ENCODE data around the gene GRAMD2B.
"Not testable (repeated sequence)": the region's sequence is repeated elsewhere in the genome, so short reads cannot be mapped to it uniquely, and the experiment has no call there.

GRAMD2B gene

DNA sequence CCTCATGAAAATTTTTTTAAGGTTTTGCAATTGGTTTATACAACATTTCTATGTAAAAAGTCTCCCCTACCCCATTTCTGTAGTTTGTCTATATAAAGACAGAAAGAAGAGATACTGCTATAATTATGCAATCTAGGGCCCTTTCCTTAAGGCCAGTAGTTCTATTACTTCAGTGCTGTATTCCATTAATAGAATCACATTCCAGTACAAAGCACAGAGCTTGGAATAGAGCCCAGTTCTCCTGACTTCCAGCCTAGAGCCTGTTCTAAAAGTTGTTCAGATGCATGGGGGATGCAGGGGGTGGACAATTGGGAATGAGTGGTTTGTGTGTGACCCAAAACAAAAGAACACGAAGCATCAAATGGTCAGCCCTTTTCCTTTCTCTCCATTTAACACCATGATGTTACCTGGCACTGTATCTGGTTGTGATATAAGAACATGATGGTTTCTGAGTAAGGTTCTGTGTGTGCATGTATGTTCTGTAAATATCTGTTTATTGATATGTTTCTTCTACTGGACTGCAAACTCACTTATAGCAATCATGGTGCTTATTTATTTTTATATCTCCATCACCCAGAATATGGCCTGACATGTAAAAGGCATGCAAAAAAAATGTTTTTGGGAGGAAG, 8.2 kb upstream of the GRAMD2B start:
- DNase-seq = no peak

DNA sequence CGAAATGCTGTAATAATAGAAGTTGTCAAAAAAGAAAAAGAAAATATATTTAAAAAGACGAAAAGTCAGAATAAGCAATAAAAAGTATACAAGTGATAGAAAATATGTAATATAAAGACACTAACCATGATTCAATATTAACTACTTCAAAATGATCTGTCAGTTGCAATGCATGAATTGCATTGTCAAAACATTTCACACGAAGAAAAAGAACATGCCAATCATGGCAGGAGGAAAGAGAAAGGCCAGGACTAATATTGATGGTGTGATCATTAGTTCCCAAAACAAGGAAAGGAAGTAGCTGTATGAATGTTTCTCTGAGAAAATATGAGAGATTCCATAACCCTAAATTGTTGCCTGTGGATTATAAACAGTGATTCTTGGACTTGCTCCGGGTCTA, 7.4 kb upstream of the GRAMD2B start:
- no peak for DNase-seq

DNA sequence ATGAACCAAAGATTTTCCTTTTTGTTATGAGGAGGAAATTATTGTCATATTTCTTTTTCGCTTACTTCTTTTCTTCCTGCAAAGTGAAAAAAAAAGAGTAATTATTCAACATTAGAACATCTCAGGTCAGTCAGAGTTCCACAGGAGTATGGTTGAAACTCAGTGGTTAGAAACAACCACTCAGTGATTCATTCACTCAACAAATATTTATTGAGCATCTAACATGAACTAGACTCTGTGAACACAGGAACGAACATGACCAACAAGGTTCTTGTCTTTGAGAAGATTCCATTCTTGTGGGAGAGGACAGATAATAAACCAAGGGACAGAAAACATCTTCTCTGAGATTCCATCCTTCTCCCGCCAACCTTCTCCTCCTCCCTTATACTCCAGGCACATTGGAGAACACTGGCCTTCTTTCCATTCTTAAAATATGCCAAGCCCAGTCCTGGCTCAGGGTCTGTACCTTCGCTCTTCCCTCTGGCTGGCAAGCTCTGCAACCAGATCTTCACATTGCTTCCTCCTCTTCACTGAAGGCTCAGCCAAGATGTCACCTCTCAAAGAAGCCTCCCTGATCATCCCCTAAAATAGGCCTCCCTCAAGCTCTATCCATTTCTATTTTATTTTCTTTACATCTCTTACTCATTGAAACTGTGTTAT, 6.8 kb upstream of the GRAMD2B start:
- DNase-seq = no peak

DNA sequence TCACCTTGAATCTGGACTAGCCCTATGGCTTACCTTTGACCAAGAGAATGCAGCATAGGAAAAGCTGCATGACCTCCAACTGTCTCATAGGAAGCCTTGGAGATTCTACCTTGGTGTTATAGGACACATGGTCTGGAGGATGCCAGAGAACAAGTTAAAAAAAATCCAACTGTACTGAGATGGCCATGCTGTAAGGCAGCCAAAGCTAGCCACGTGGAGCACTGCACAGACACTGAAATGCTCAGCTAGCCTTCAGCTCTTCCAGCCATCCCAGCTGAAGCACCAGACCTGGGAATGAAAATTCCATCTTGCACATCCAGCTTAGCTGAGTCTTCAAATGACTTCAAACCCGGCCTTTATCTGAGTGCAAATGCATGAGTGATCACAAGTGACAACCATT, 6.0 kb upstream of the GRAMD2B start:
- DNase-seq = no peak

DNA sequence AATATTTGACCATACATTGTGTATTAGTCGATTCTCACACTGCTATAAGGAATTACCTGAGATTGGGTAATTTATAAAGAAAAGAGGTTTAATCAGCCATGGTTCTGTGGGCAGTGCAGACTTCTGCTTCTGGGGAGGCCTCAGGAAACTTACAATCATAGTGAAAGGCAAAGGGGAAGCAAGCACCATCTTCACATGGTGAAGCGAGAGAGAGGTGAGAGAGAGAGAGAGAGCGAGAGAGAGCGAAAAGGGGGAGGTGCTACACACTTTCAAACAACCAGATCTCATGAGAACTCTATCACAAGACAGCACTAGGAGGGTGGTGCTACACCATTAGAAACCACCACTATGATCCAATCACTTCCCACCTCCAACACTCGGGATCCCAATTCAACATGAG, 4.1 kb upstream of the GRAMD2B start:
- no peak for DNase-seq

DNA sequence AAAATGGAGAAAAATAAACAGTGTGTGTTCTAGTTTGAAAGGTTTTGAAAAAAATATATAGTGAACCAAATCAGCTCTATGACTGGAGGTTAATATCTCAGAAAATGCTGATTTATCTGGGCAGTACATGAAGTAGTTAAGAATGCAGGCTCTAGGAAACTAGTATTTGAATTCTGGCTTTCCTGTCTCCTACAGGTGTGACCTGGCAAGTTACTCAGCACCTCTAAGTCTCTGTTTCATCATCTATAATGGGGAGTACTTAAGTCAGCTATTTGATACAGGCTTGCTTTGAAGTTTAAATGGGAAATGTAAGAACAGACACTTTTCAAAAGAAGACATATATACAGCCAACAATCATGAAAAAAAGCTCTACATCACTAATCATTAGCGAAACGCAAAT, 5.2 kb downstream of the GRAMD2B start:
- no peak for DNase-seq

DNA sequence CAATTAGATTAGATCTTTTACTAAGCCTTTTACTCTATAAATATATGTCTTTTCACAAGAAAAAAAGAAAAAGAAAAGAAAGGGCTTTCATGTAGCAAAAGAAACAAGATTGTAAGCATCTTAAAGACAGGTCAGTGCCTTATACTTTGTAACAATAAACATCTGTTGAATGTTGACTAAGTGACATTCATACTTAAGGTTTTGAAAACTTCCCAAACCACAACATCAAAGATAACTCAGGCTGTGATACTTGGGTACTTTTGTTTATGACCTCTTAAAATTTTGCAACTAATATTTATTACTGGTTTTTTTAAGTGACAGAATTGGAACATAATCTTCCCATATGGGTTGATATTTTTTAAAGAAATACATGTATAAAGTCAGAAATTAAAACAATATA, 7.4 kb downstream of the GRAMD2B start:
- no peak for DNase-seq

DNA sequence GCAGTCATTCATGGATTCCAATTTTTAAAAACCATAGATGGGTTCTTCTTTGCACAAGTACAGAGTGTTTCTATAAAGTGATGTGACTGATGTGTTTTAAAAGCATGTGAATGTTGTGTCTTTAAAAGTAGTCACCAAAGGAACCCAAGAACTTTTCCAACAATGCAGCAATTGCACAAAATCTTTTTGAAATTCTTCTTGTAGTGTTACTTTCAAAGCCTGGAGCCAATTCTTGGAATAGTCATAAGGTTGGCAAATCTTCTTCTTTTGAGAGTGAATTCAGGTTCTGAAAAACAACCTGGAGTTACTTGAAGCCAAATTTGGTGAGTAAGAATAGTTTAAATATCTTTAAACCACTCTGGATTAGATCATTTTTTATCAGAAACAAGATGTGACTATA, 10.5 kb downstream of the GRAMD2B start:
- DNase-seq = no peak

DNA sequence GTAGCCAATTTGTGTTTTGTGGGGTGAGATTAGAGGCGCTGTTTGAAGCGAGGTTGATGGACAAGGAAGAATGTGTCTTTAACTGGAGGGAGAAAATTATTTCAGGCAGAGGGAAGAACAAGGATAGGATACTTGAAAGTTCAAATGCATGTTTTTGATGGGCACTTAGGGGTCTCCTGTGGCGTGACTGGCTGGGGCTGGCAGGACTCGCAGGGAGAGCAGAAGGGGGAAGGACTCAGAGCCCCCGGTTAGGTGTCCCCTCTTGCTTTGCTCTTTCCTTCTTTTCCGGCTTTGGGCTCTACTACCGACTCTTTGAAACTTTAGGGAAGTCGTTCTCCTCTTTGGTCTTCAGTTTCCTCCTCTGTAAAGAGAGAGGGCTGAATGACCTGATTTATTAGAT, 12.1 kb downstream of the GRAMD2B start:
- no peak for DNase-seq

DNA sequence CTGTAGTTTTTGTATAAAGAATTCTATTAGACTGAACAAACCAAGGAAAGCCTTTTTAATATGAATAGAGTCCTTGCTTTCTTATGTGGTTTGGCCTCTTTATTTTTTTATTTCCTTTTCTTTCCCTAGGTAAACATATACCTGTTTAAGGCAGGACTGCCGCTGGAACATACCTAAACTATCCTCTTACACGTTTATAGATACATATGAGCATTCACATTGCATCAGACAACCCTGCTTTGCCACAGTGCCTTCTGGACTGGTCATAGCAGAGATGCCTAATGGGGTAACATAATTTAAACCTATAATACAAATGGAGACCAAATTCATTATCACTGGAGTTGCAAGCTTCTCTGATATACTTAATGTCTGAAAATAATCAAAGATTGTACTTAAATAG, 12.5 kb downstream of the GRAMD2B start:
- DNase-seq = no peak

DNA sequence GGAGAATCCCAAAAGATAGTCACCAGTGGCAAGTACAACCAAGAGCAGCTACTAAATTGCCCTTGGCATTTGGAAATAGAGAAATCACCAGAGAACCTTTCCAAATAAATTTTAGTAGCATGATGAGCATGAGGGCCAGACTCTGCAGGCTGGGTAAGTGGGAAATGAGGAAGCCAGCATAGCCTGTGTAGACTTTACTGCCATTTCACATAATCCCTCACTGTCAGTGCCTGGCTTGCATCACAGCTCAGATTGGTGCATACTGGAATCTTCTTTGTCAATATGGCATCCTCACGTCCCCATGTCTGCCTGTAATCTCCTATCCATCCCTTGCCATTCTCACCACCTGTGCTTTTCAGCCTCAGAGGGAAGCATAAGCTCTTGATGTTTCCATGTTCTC, 14.5 kb downstream of the GRAMD2B start:
- DNase-seq = no peak

DNA sequence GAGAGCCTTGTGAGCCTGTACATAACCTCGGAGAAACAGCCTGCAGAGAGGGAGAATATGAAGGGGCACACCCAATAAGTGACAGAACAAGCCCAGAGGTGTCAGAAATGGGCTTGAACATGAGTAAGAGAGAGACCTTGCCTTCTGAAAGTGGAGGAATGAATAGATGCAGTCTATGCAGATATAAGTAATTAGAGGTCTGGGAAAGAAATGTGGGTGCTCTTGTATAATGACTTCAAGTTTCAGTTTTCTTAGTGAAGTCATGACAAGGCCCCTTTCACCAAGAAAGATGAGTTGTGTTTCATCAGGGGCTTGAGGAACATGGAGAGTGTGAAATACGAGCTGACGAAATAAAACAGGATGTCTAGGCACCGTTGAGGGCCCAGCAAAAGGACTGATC, 15.1 kb downstream of the GRAMD2B start:
- no peak for DNase-seq

DNA sequence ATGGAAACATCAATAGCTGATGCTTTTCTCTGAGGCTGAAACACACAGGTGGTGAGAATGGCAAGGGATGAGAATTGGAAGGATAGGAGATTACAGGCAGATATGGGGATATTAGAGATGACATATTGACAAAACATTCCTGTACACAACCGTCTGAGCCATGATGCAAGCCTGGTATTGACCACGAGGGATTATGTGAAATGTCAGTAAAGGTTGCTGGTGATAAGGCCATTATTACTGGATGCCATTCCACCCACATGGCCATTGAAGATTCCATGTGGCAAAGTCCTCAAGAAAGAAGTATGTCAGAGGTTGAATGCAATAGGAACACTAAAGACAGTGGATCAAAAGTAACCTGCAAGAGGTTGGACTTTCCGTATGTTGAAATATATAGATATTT, 15.7 kb downstream of the GRAMD2B start:
- no peak for DNase-seq

DNA sequence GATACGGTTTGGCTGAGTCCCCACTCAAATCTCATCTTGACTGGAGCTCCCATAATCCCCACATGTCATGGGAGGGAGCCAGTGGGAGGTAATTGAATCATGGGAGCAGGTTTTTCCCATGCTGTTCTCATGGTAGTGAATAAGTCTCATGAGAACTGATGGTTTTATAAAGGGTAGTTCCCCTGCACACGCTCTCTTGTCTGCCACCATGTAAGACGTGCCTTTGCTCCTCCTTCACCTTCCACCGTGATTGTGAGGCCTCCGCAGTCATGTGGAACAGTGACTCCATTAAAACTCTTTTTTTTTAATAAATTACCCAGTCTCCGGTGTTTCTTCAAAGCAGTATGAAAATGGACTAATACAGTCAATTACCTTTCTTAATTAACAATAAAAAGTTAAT, 16.5 kb downstream of the GRAMD2B start:
- DNase-seq = not testable (repeated sequence)

DNA sequence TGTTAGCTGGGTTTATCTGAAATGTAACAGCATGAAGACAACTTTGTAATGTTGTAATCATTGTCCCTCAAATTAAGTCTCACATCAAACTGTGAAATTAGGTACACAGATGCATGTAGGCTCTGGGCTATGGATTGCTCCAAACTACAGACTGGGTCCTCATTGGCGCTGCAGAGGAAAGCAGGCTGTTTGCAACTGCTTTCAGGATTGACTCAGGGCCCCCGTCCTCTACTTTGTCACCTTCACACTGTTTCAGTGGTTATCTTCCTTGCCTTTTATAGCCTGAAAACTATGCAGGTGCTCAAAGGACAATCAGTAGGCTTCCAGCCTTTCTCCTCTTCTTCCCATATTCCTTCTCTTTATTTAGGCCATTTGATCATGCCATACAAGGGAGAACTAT, 18.0 kb downstream of the GRAMD2B start:
- no peak for DNase-seq

DNA sequence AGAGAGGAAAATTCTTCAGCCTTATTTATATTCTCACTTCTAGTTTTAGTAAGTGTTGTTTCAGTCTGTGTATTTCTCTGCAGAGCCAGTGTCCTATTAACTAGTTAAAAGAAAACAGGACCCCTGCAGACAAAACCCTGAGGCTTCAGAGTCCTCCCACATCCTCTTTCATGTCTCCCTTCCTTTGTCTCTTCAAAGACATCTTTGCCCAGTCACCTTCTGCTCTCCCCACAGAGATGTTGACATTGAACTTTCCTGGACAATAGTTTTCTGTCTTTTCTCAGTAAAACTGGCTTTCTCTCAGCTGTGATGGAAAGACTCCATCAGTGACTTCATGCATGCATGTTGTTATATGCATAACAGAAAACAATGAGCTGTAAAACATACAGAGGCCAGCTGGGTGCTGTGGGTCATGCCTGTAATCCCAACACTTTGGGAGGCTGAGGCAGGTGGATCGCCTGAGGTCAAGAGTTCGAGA, 20.2 kb downstream of the GRAMD2B start:
- no peak for DNase-seq

DNA sequence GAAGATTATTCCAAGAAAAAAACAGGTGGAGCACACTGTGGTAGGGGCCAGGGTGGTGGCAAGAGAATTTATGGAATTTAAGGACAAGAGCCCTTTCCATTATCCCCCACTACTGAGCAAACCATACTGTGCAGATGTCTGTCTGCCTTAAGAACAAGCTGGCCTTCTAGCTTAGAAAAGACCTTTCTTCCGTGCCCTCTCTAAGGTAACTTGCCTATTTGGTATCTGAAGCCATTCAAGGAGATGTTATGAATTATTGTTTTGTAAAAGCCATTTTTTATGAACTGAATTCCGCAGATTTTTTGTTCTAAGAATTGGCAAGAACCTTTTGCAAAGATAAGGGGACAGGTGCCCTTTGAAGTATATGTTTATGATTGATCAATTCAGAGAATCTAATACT, 20.9 kb downstream of the GRAMD2B start:
- no peak for DNase-seq

DNA sequence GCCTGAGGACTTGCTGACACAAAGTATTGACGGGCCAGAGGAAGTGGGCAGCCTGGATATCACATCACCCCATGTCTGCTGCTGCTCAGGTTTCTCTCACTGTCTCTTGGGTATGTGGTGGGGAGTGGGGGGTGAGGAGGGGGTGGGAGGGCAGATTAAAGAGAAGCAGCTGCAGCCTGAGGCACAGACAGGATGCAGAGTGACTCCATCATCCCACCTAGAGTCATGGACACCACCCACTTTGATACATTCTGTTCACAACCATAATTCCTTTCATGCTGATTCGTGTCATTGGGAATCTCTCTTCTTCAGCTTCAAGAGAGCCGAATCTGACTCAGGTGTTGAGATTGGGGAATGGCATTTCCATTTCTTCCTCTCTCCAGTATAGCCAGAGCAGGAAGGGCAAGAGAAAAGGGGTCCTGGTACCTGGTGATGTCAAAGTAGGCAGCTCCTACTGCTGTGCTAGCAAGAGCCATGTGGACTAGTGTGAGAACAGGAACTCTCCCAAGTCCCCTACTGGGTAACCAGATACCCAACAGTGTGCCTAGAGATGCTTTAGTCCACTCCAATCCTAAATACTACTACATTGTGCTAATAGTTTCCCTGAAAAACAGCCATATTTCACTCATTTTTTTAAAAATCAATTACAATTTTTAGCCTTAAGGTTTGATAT, 22.4 kb downstream of the GRAMD2B start:
- DNase-seq = no peak

DNA sequence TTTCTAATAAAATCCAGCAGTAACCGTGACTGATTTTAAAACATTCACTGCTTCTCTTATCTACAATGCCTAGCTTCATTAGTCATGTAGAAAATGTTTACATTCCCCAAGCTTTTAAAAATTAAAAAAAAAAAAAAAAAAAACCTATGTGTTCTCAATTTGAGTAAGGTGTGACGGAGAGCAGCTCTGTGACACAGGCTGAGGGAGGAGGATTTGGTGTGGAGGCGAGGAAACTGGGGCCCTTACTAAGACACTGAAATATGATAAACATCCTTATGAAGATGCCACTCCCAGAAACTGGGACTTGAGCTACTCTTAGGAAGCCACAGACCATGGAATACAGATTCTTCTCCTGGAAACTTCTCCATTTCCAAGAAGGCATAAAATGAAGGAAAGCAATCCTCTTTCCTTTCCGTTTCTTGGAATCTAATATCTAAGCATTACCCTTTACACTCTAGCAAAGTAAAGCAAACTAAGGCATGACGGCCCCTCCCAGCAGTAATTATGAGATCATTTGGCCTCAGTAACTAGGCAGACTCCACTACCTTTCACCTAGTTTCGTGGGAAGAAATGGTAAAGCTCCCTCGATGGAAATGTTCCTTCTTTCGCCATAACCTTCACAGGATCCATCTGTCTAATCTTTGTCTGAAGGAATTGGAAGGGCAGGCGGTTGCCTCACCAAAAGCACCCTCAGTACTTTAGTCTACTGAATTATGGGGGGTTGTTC, 23.5 kb downstream of the GRAMD2B start:
- DNase-seq = no peak

DNA sequence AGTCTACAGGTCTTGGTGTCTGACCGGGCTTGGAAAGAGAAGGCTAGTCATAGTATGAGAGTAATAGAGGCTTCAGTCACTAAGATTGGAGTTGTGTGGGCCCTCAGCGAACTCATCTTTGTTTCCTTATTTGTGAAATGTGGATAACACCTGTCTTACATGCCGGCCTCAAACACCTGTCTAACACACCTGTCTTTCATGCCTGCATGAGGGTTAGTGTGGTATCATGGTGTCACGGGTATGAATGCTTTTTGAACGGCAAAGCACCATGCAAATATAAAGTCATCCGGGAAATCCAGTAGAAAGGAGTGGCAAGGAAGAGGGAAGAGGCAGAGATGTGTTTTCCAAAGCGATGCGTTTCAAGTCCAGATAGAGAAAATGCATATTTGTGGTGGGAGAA, 25.5 kb downstream of the GRAMD2B start:
- DNase-seq = no peak

DNA sequence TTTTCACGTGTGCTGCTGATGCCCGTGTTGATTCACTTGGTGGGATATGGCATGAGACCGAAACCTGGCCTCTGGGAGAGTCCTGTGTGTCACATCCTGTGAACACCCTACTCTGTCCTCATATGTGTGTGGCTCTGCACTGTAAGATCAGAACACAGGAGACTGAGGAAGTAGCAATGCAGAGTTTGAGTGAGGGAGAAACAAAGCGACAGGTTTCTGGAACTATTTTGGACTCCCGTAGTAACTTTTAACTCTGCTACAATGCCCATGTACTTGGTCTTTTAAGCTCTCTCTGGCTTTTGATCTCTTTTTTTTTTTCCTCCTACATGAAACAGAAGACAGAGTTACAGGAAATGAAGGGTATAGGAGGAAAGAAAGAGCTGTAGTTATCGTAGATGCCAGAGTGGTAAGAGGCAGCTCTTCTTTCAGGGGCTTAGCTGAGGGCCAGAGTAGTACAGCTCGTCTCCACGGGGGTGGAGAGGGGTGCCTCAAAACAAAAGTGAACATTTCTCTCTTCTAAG, 26.6 kb downstream of the GRAMD2B start:
- no peak for DNase-seq

DNA sequence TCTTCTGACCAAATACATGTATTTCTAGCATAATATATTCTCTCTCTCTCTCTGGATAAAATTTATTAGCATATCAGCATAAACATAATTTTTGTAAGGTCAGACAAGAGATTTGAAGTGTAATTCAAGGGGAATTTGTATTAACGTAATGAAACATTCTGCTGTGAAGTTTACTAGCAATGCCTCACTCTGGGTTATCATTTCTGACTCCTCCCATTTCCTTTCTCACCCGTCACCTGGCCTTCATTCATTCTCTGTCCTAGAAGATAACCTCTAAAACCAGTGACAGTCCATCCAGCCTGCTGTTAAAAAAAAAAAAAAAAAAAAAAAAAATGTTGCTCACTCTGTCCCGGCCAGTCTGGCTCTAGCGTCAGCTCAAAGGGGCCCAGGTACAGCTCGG, 27.1 kb downstream of the GRAMD2B start:
- DNase-seq = no peak

DNA sequence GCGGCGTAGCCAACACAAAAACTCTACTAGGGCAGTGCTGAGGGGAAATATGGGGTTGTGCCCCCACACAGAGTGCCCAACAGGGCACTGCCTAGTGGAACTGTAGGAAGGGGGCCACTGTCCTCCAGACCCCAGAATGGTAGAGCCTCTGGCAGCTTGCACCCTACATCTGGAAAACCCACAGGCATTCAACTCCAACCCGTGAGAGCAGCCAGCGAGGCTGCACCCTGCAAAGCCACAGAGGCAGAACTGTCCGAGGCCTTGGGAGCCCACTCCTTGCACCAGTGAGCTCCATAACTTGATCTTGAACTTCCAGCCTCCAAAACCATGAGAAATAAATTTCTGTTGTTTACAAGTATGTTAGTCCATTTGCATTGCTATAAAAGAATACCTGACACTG, 27.7 kb downstream of the GRAMD2B start:
- no peak for DNase-seq

DNA sequence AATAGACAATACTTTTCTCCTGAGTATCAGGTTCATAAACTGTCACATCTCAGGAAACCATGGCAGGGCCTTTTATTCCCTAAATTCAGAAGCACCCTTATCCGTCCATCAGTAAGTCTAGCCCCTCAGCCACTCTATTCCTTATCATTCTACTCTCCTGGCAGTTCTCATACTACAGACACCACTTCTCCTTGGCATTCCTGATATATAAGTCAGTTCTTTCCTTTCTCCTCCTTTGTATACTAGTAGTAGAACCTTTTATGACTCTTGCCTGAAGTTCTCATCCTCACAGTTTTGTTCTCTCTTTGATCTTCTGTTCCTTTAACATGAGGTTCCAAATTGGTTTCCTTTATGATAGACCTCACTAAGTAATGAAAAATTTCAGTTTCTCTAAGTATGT, 29.3 kb downstream of the GRAMD2B start:
- DNase-seq = no peak
